ENCODE results near the gene RDX.

DNA sequence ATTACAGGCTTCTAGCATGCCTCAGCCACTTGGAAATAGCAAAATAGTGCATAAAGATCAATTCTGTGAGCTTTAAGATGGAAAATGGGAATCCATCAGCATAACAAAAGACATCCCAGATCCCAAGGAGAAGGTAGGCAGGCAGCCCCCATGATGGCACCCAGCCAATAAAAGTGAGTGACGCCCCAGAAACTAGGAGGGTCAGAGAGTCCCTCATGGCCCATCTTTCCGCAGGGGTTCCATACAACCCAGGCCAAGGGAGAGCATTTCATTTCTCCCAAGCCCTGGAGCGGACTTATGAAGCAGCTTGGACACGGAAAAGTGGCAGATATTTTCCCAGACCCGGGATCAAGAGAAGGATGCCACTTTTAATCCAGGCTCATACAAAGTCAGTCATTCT, 110.0 kb downstream of the RDX start:
- TF ChIP-seq POLR2A (IDR thresholded peaks at IDR 0.05; ENCODE audit: low read length), result no peak
- no peak for TF ChIP-seq GATA1 (IDR thresholded peaks at IDR 0.05; ENCODE audit: low read depth, low read length)

Data from erythroblast (primary cell).